C4-2B (cell line): ENCODE data around the gene SNRNP48.

Experiments used
- ZFX ChIP-seq: fragments of 450-650 bp; IDR thresholded peaks from 2 replicates; pipeline ENCODE4 v1.6.1; 2017
- TF ChIP-seq, protein P1 (sequence below): fragments of 450-650 bp; conservative IDR thresholded peaks from 2 replicates; pipeline ENCODE4 v1.5.1; 2017; ENCODE audit warnings: mild to moderate bottlenecking

DNA sequence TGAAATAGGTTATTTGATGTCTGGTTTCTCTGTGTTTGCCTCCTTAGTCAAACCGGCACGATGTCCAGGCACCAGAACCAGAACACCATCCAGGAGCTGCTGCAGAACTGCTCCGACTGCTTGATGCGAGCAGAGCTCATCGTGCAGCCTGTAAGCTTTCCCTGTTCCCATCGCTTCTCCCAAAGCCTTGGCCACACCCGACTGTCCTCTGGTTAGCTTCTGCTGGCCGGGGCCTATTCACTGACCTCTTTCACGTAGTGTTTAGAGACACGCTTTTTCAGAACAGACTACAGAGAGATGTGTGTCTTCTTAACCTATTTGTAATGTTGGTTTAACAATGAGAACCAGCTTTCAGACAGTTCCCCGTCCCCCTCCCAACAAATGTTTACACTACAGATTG lies 34.3 kb upstream of the SNRNP48 start:
- TF ChIP-seq, protein P1, sequence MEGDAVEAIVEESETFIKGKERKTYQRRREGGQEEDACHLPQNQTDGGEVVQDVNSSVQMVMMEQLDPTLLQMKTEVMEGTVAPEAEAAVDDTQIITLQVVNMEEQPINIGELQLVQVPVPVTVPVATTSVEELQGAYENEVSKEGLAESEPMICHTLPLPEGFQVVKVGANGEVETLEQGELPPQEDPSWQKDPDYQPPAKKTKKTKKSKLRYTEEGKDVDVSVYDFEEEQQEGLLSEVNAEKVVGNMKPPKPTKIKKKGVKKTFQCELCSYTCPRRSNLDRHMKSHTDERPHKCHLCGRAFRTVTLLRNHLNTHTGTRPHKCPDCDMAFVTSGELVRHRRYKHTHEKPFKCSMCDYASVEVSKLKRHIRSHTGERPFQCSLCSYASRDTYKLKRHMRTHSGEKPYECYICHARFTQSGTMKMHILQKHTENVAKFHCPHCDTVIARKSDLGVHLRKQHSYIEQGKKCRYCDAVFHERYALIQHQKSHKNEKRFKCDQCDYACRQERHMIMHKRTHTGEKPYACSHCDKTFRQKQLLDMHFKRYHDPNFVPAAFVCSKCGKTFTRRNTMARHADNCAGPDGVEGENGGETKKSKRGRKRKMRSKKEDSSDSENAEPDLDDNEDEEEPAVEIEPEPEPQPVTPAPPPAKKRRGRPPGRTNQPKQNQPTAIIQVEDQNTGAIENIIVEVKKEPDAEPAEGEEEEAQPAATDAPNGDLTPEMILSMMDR, result no peak
- no peak for TF ChIP-seq ZFX
